Gastrocnemius medialis (tissue), 4 donors: ENCODE results near the gene TRAPPC3. TPM values are rescaled to one million over a fixed set of nuclear protein-coding genes. Genes with fewer than 3 reads are reported as not detected.
A peak's percentile ranks its signal among the peaks of the same experiment; 100 is the strongest.

Experiments used
- ATAC-seq, 2 donors: fragments of 150-250 bp; one replicate each; pipeline ENCODE4 v1.9.1; 2016
- DNase-seq, 2 donors: peaks; one replicate each; pipeline ENCODE4 v3.0.0-alpha.2; 2019
- H3K27ac ChIP-seq, 4 donors: fragments of 200-600 bp; sonication (generic); 1 replicate in 1 of 4; 2 replicates in 3 of 4; pipeline ENCODE4 v1.5.1; 2016 to 2018; ENCODE audit warnings: mild to moderate bottlenecking in 2 of 4, moderate library complexity in 1 of 4
- H3K27me3 ChIP-seq, 3 donors: fragments of 200-600 bp; sonication (generic) in 2 of 3; 1 replicate in 1 of 3; 2 replicates in 2 of 3; pipeline versions ENCODE4 v1.5.1 to v1.6.0; 2016 to 2019; ENCODE audit warnings: mild to moderate bottlenecking in 1 of 3, moderate library complexity in 1 of 3
- H3K36me3 ChIP-seq, 2 donors: fragments of 200-600 bp; sonication (generic) in 1 of 2; one replicate each; pipeline ENCODE4 v1.5.1; 2017 to 2018
- H3K4me1 ChIP-seq, 2 donors: fragments of 200-600 bp; sonication (generic) in 1 of 2; one replicate each; pipeline ENCODE4 v1.5.1; 2016 to 2017; ENCODE audit warnings: mild to moderate bottlenecking in 2 of 2
- H3K4me3 ChIP-seq, 4 donors: fragments of 200-600 bp; sonication (generic) in 3 of 4; 1 replicate in 1 of 4; 2 replicates in 3 of 4; pipeline ENCODE4 v1.5.1; 2016 to 2019; ENCODE audit warnings: mild to moderate bottlenecking in 2 of 4
- H3K9me3 ChIP-seq, 3 donors: fragments of 200-600 bp; sonication (generic) in 2 of 3; 1 replicate in 1 of 3; 2 replicates in 2 of 3; pipeline ENCODE4 v1.5.1; 2016 to 2019
- POLR2A ChIP-seq, 2 donors: fragments of 450-650 bp; IDR thresholded peaks; one replicate each; pipeline ENCODE4 v1.6.1; 2017; ENCODE audit warnings: antibody characterized with exemption in 2 of 2, mild to moderate bottlenecking in 2 of 2, moderate library complexity in 2 of 2
- in situ Hi-C, 4 donors: fragments of 200-750 bp; cut with MboI; loops; one replicate each; pipeline versions ENCODE4 v1.15.0 to v1.8.0; 2017; ENCODE audit warnings: low sequenced_read_pairs in 4 of 4
- intact Hi-C: fragments of 100-400 bp; cut with DNase I; formaldehyde crosslinking; loops from one replicate; pipeline ENCODE4 v1.15.1; 2023; ENCODE audit warnings: low total_unique reads
- total RNA-seq, 4 donors: library from RNA; depleted of rRNA; stranded (reverse); fragments of >200 nt; gene quantifications; one replicate each; pipeline versions ENCODE4 v1.1.0 to v1.2.3, GENCODE V29; 2016
- TF ChIP-seq, protein P1 (sequence below), 5 experiments: fragments of 450-650 bp in 3 of 5; fragments of 200-600 bp in 2 of 5; sonication (generic) in 2 of 5; IDR thresholded peaks in 4 of 5; conservative IDR thresholded peaks in 1 of 5; 1 replicate in 4 of 5; 2 replicates in 1 of 5; pipeline ENCODE4 v1.5.1; 2016 to 2019; ENCODE audit warnings: antibody characterized with exemption in 5 of 5, mild to moderate bottlenecking in 3 of 5, moderate library complexity in 3 of 5

TRAPPC3 gene
- total RNA-seq, 4 donors from 2014 or later = 57.5 to 72.4 (median 63.5) TPM

DNA sequence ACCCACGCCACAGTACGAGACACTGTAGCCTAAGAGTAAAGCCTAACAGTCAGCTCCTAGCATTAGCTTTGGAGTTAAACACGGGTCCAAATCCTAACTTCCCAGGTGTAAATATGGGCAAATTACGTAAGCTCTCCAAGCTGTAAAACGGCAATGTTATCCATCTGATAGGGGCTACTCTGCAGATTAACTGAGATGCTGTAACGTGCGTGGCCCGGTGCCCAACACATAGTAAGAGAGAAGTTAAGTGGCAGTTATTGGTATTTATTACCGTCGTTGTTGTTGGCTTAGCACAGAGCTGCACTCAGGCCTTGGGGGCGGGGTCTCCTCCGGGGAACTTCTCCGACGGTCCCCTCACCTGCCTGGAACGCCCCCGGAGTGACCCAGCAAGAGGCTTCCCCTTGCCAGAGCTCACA is 457 bp downstream of the TRAPPC3 start:
- Histone ChIP-seq H3K4me1 (peaks cover 37 to 54% of the 10 kb centered on the region in 2 donors), H3K4me3 (peak overlapping the region; percentile 70 to 89 (median 80)), H3K9me3 (no peaks in the 10 kb centered on the region), H3K36me3 (peaks cover 0 to 4% of the 10 kb centered on the region in 2 donors), H3K27ac (peak overlapping the region; percentile 90 to 100 (median 98)), H3K27me3 (no peaks in the 10 kb centered on the region)
- no peak for DNase-seq
- in situ Hi-C loops = loop anchor here in 1 of 4 donors (10.0 kb wide), 1 partner anchor 54 kb away; no protein-coding TSS in a partner anchor
- ATAC-seq = no peak
- intact Hi-C loops = loop anchor here (1.0 to 2.0 kb wide), 6 partner anchors 26 to 1710 kb away; partner anchors contain the start of genes MTF1 and THRAP3
- TF ChIP-seq, protein P1, sequence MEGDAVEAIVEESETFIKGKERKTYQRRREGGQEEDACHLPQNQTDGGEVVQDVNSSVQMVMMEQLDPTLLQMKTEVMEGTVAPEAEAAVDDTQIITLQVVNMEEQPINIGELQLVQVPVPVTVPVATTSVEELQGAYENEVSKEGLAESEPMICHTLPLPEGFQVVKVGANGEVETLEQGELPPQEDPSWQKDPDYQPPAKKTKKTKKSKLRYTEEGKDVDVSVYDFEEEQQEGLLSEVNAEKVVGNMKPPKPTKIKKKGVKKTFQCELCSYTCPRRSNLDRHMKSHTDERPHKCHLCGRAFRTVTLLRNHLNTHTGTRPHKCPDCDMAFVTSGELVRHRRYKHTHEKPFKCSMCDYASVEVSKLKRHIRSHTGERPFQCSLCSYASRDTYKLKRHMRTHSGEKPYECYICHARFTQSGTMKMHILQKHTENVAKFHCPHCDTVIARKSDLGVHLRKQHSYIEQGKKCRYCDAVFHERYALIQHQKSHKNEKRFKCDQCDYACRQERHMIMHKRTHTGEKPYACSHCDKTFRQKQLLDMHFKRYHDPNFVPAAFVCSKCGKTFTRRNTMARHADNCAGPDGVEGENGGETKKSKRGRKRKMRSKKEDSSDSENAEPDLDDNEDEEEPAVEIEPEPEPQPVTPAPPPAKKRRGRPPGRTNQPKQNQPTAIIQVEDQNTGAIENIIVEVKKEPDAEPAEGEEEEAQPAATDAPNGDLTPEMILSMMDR (IDR thresholded peaks at IDR 0.05 in 4 of 5, conservative IDR thresholded peaks at IDR 0.05 in 1 of 5) = no peak
- TF ChIP-seq POLR2A (IDR thresholded peaks at IDR 0.05) = no peak

DNA sequence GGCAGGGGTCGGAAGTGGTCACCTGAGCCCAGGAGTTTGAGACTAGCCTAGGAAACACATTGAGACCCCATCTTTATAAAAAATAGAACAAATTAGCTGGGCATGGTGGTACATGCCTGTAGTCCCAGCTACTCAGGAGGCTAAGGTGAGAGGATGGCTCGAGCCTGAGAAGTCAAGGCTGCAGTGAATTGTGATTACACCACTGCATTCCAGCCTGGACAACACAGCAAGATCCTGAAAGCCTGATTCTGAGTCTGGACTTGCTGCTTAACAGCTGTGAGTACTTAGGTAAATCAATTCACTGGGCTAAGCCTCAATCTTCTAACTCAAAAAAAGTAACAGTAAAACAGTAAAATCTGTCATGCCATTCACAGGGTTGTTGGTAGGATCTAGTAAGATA is 4.9 kb downstream of the TRAPPC3 start:
- Histone ChIP-seq H3K9me3 (no peaks in the 10 kb centered on the region), H3K27me3 (no peaks in the 10 kb centered on the region), H3K4me3 (no peak overlapping the region), H3K36me3 (peaks cover 0 to 12% of the 10 kb centered on the region in 2 donors), H3K4me1 (peaks cover 34 to 51% of the 10 kb centered on the region in 2 donors), H3K27ac (peak overlapping the region in 1 of 4 donors; percentile 21)
- DNase-seq (no peak), ATAC-seq (no peak)
- in situ Hi-C loops = loop anchor here in 1 of 4 donors (10.0 kb wide), 1 partner anchor 50 kb away; no protein-coding TSS in a partner anchor
- no peak for TF ChIP-seq POLR2A (IDR thresholded peaks at IDR 0.05)
- TF ChIP-seq, protein P1 (IDR thresholded peaks at IDR 0.05 in 4 of 5, conservative IDR thresholded peaks at IDR 0.05 in 1 of 5) = no peak
- intact Hi-C loops = no loop called here

DNA sequence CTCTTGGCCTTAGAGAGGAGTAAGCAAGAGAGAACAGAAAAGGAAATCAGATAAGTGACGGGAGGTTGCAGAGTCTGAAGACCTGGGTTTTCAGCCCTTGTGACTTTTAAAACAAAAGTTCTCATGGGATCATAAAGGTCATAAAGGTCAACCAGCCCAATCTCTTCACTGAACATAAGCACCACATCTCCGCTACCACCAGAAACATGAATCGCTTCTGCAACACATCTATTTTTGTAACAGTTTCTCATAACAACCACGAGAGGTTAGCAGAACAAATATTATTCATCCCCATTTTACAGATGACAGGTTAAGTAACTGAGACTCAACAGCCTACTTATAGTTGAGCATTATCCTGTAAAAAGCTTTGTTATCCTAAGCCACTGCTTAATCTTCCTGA is 5.9 kb downstream of the TRAPPC3 start:
- H3K4me1 ChIP-seq = peaks cover 32 to 51% of the 10 kb centered on the region in 2 donors
- in situ Hi-C loops = loop anchor here in 1 of 4 donors (10.0 kb wide), 1 partner anchor 49 kb away; no protein-coding TSS in a partner anchor
- peak in 1 of 2 donors; percentile 28 for ATAC-seq
- intact Hi-C loops = no loop called here
- no peaks in the 10 kb centered on the region for H3K9me3 ChIP-seq
- H3K36me3 ChIP-seq = peaks cover 0 to 21% of the 10 kb centered on the region in 2 donors
- H3K4me3 ChIP-seq = no peak overlapping the region
- no peak for DNase-seq
- peak overlapping the region in 3 of 4 donors; percentile 6 to 44 (median 35) for H3K27ac ChIP-seq
- TF ChIP-seq, protein P1 (IDR thresholded peaks at IDR 0.05 in 4 of 5, conservative IDR thresholded peaks at IDR 0.05 in 1 of 5) = no peak
- no peak for TF ChIP-seq POLR2A (IDR thresholded peaks at IDR 0.05)
- H3K27me3 ChIP-seq = no peaks in the 10 kb centered on the region

DNA sequence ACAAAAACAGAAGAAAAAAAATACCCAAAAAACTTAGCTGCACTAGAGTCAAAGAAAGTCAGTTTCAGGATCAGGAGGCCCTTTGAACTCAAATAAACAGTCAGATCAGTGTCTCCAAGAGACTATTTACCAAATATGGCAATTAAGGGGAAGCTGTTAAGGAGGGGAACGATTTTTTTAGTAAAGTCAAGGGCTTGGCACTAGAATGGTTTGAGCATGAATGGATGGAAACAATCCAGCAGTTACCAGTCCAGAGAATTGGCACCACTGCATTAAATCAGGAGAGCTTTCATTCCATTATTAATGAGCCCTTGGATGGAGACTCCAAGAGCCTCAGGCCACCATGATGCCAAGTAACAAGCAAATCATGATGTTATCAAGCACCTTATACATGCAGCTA is 7.2 kb downstream of the TRAPPC3 start:
- no peak overlapping the region for H3K4me3 ChIP-seq
- no peaks in the 10 kb centered on the region for H3K9me3 ChIP-seq
- TF ChIP-seq, protein P1 (IDR thresholded peaks at IDR 0.05 in 4 of 5, conservative IDR thresholded peaks at IDR 0.05 in 1 of 5) = no peak
- no peak for TF ChIP-seq POLR2A (IDR thresholded peaks at IDR 0.05)
- H3K27me3 ChIP-seq = no peaks in the 10 kb centered on the region
- peaks cover 27 to 49% of the 10 kb centered on the region in 2 donors for H3K4me1 ChIP-seq
- in situ Hi-C loops (loop anchor here in 1 of 4 donors (10.0 kb wide), 1 partner anchor 47 kb away; no protein-coding TSS in a partner anchor), intact Hi-C loops (no loop called here)
- ATAC-seq (no peak), DNase-seq (no peak)
- H3K27ac ChIP-seq = peak overlapping the region in 2 of 4 donors; percentile 6 to 44
- peaks cover 0 to 34% of the 10 kb centered on the region in 2 donors for H3K36me3 ChIP-seq
